GM18526 (cell line): ENCODE measurements around the gene ADARB2.

Experiments used
- POLR2A ChIP-seq: IDR thresholded peaks from 3 replicates; pipeline ENCODE4 v1.6.1; 2011; ENCODE audit not compliant: insufficient read length; ENCODE audit errors: extremely low read depth

The ADARB2 gene

GRCh38 chr10:1475771-1476454 lies 261.4 kb downstream of the ADARB2 start:
- no peak for TF ChIP-seq POLR2A

GRCh38 chr10:1475098-1475591 lies 262.2 kb downstream of the ADARB2 start:
- TF ChIP-seq POLR2A: no peak

GRCh38 chr10:1474376-1475097 lies 262.8 kb downstream of the ADARB2 start:
- TF ChIP-seq POLR2A: no peak

- TF ChIP-seq POLR2A: no peak
Measured at GRCh38 chr10:1473874-1474273, 263.5 kb downstream of the ADARB2 start.

- TF ChIP-seq POLR2A: no peak
Measured at GRCh38 chr10:1472178-1472958, 265.0 kb downstream of the ADARB2 start.

GRCh38 chr10:1468811-1469210 lies 268.5 kb downstream of the ADARB2 start:
- TF ChIP-seq POLR2A: no peak

- TF ChIP-seq POLR2A: no peak
Measured at GRCh38 chr10:1467334-1468076, 269.8 kb downstream of the ADARB2 start.

- TF ChIP-seq POLR2A: no peak
Measured at GRCh38 chr10:1465993-1466764, 271.1 kb downstream of the ADARB2 start.

- TF ChIP-seq POLR2A: no peak
Measured at GRCh38 chr10:1465418-1465911, 271.9 kb downstream of the ADARB2 start.

GRCh38 chr10:1464881-1465417 lies 272.4 kb downstream of the ADARB2 start:
- no peak for TF ChIP-seq POLR2A

GRCh38 chr10:1462994-1463633 lies 274.2 kb downstream of the ADARB2 start:
- TF ChIP-seq POLR2A: no peak

GRCh38 chr10:1462521-1462920 lies 274.8 kb downstream of the ADARB2 start:
- no peak for TF ChIP-seq POLR2A

- TF ChIP-seq POLR2A: no peak
Measured at GRCh38 chr10:1462032-1462431, 275.3 kb downstream of the ADARB2 start.
